Measurements from ENCODE around the gene CACNA1A.

DNA sequence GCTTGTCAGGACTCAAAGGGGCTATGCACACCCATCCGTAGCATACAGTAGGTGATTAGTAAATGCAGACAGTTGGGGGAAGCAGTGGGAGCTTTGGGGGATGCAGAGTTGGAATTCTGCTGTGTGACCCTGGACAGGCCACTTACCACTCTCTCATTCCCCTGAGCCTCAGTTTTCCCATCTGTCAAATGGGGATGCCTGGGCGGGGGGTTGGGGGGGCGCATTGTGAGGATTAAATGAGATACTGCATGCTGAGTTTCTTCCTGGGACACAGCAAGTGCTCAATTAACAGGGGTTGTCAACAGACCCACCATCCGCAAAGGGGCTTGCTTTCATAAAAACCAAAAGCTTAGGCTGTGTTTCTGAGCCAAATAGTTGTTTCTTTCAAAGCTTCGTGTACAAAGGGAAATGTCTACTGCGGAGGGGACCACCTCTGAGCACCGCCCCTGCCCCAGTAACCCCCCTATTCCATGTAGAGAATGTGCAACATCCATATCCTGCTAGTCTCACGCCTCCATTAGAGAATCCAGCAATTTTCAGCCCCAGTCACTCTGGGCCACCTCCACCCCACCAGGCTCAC is 223.7 kb downstream of the CACNA1A start:
- TF ChIP-seq, protein P1, sequence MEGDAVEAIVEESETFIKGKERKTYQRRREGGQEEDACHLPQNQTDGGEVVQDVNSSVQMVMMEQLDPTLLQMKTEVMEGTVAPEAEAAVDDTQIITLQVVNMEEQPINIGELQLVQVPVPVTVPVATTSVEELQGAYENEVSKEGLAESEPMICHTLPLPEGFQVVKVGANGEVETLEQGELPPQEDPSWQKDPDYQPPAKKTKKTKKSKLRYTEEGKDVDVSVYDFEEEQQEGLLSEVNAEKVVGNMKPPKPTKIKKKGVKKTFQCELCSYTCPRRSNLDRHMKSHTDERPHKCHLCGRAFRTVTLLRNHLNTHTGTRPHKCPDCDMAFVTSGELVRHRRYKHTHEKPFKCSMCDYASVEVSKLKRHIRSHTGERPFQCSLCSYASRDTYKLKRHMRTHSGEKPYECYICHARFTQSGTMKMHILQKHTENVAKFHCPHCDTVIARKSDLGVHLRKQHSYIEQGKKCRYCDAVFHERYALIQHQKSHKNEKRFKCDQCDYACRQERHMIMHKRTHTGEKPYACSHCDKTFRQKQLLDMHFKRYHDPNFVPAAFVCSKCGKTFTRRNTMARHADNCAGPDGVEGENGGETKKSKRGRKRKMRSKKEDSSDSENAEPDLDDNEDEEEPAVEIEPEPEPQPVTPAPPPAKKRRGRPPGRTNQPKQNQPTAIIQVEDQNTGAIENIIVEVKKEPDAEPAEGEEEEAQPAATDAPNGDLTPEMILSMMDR (IDR thresholded peaks at IDR 0.05) = no peak
- no peak for TF ChIP-seq POLR2A (IDR thresholded peaks at IDR 0.05)
- no peak for TF ChIP-seq POLR2AphosphoS5 (IDR thresholded peaks at IDR 0.05; ENCODE audit: insufficient read depth in 1 of 2, low read depth in 1 of 2)
